Vagina (tissue), 2 donors: ENCODE measurements around the gene SCARF2.

Experiments used
- POLR2A ChIP-seq, 2 donors: fragments of 450-650 bp; IDR thresholded peaks; one replicate each; pipeline ENCODE4 v1.6.1; 2017; ENCODE audit warnings: antibody characterized with exemption in 2 of 2, mild to moderate bottlenecking in 2 of 2, moderate library complexity in 2 of 2
- TF ChIP-seq, protein P1 (sequence below), 3 experiments: fragments of 450-650 bp in 2 of 3; fragments of 200-600 bp in 1 of 3; sonication (generic) in 1 of 3; IDR thresholded peaks; one replicate each; pipeline ENCODE4 v1.5.1; 2017 to 2019; ENCODE audit warnings: antibody characterized with exemption in 3 of 3, mild to moderate bottlenecking in 2 of 3, moderate library complexity in 2 of 3

DNA sequence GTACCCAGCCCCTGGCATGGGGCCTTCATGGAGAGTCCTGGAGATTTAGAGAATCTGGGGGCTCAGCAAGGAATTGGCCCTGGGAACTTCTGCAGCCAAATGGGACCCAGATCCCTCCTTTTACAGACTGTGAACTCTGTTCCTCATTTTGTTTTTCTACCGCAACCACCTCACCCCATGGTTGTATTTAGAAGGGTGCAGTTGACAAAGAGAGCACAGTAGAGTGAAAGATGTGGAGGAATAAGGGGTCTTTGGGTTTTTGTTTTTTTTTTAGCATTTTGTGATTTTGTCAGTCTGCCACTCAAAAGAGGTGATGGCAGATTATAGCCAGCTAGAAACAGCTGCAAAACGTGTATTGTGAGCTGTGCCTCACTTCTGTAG is 41.7 kb downstream of the SCARF2 start:
- TF ChIP-seq, protein P1, sequence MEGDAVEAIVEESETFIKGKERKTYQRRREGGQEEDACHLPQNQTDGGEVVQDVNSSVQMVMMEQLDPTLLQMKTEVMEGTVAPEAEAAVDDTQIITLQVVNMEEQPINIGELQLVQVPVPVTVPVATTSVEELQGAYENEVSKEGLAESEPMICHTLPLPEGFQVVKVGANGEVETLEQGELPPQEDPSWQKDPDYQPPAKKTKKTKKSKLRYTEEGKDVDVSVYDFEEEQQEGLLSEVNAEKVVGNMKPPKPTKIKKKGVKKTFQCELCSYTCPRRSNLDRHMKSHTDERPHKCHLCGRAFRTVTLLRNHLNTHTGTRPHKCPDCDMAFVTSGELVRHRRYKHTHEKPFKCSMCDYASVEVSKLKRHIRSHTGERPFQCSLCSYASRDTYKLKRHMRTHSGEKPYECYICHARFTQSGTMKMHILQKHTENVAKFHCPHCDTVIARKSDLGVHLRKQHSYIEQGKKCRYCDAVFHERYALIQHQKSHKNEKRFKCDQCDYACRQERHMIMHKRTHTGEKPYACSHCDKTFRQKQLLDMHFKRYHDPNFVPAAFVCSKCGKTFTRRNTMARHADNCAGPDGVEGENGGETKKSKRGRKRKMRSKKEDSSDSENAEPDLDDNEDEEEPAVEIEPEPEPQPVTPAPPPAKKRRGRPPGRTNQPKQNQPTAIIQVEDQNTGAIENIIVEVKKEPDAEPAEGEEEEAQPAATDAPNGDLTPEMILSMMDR (IDR thresholded peaks at IDR 0.05) = no peak
- TF ChIP-seq POLR2A (IDR thresholded peaks at IDR 0.05) = no peak
